Prostate gland (tissue), 2 donors: Measurements from ENCODE around the gene PARP16. TPM values are rescaled to one million over a fixed set of nuclear protein-coding genes. Genes with fewer than 3 reads are reported as not detected.

Source experiments
- DNase-seq: peaks from one replicate; pipeline ENCODE4 v3.0.0-alpha.2; 2019; ENCODE audit warnings: low spot score
- H3K27ac ChIP-seq, 2 donors: fragments of 200-600 bp; sonication (generic); 2 replicates each; pipeline ENCODE4 v1.5.1; 2017 to 2019
- H3K27me3 ChIP-seq: fragments of 200-600 bp; sonication (generic); replicated peaks from 2 replicates; pipeline ENCODE4 v1.5.1; 2019; ENCODE audit not compliant: insufficient read depth
- H3K36me3 ChIP-seq, 2 donors: fragments of 200-600 bp; sonication (generic); 1 replicate in 1 of 2; 2 replicates in 1 of 2; pipeline versions ENCODE4 v1.5.1 to v1.8.1; 2017 to 2019
- H3K4me1 ChIP-seq: fragments of 200-600 bp; sonication (generic); replicated peaks from 2 replicates; pipeline ENCODE4 v1.5.1; 2019
- H3K4me3 ChIP-seq, 2 donors: fragments of 200-600 bp; sonication (generic); 2 replicates each; pipeline ENCODE4 v1.5.1; 2017 to 2019
- H3K9me3 ChIP-seq: fragments of 200-600 bp; sonication (generic); 2 replicates; pipeline ENCODE4 v1.5.1; 2017
- POLR2A ChIP-seq: fragments of 450-650 bp; IDR thresholded peaks from one replicate; pipeline ENCODE4 v1.6.1; 2016; ENCODE audit warnings: antibody characterized with exemption, mild to moderate bottlenecking
- POLR2AphosphoS5 ChIP-seq: sonication (generic); formaldehyde crosslinking; IDR thresholded peaks from one replicate; pipeline ENCODE4 v1.6.1; 2017; ENCODE audit warnings: antibody characterized with exemption
- whole genome bisulfite sequencing: methylation state at CpG from one replicate; pipeline ENCODE4 v1.1.5; 2018; 5-methylcytosine and 5-hydroxymethylcytosine counted together
- intact Hi-C: fragments of 100-400 bp; cut with DNase I; formaldehyde crosslinking; loops from one replicate; pipeline ENCODE4 v1.14.2; 2022
- total RNA-seq, 2 donors: library from RNA; depleted of rRNA; stranded (reverse); fragments of >200 nt; gene quantifications; one replicate each; pipeline ENCODE4 v1.1.0, GENCODE V29; 2016
- TF ChIP-seq, protein P1 (sequence below), 4 experiments: fragments of 200-600 bp in 2 of 4; fragments of 450-650 bp in 2 of 4; sonication (generic) in 2 of 4; IDR thresholded peaks; 1 replicate in 3 of 4; 2 replicates in 1 of 4; pipeline ENCODE4 v1.5.1; 2016 to 2019; ENCODE audit warnings: antibody characterized with exemption in 4 of 4, mild to moderate bottlenecking in 2 of 4, moderate library complexity in 2 of 4

Gene PARP16
- total RNA-seq, 2 donors from 2014 or later = 13.0 to 17.0 TPM

DNA sequence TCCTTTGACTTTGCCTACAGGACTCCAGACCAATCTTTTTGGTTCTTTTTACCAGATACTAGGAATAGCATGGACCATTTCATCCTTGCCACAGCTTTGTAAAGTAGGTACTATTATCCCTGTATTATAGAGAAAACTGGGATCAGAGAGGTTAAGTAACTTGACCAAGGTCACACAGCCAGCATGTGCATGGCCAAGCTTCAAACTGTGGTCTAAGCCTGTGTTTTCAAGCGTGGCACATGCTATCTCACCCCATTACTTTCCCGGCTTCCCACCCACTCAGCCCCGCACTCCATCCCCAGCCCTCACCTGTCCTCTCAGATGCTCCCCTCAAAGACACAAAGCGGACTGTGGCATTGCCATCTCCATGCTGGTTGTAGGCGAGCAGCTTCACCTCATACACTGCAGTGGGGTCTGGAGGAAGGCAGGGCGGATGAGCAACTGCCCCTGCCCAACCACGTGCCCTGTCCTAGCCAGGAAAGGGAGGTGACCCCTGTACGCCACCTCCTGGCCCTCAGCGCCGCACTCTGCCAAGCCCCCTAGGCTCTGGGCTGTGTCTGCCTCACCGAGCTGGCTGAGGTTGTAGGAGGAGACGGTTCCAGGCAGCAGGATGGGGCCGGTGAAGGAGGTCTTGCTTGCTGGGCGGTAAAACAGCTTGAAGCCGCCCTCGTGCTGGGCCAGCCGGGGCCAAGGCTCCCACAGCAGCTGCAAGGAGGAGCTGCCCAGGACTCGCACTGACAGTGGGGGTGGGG is 43.5 kb upstream of the PARP16 start:
- TF ChIP-seq, protein P1, sequence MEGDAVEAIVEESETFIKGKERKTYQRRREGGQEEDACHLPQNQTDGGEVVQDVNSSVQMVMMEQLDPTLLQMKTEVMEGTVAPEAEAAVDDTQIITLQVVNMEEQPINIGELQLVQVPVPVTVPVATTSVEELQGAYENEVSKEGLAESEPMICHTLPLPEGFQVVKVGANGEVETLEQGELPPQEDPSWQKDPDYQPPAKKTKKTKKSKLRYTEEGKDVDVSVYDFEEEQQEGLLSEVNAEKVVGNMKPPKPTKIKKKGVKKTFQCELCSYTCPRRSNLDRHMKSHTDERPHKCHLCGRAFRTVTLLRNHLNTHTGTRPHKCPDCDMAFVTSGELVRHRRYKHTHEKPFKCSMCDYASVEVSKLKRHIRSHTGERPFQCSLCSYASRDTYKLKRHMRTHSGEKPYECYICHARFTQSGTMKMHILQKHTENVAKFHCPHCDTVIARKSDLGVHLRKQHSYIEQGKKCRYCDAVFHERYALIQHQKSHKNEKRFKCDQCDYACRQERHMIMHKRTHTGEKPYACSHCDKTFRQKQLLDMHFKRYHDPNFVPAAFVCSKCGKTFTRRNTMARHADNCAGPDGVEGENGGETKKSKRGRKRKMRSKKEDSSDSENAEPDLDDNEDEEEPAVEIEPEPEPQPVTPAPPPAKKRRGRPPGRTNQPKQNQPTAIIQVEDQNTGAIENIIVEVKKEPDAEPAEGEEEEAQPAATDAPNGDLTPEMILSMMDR (IDR thresholded peaks at IDR 0.05) = no peak
- TF ChIP-seq POLR2AphosphoS5 = no peak
- no peak for TF ChIP-seq POLR2A
- Histone ChIP-seq H3K4me3 (no peak overlapping the region), H3K4me1 (no peaks in the 10 kb centered on the region), H3K9me3 (no peaks in the 10 kb centered on the region), H3K27me3 (no peaks in the 10 kb centered on the region), H3K27ac (no peak overlapping the region), H3K36me3 (no peaks in the 10 kb centered on the region)
- WGBS = 89% methylated on average over 18 of the region's 18 CpGs
- DNase-seq = no peak
- intact Hi-C loops = no loop called here

DNA sequence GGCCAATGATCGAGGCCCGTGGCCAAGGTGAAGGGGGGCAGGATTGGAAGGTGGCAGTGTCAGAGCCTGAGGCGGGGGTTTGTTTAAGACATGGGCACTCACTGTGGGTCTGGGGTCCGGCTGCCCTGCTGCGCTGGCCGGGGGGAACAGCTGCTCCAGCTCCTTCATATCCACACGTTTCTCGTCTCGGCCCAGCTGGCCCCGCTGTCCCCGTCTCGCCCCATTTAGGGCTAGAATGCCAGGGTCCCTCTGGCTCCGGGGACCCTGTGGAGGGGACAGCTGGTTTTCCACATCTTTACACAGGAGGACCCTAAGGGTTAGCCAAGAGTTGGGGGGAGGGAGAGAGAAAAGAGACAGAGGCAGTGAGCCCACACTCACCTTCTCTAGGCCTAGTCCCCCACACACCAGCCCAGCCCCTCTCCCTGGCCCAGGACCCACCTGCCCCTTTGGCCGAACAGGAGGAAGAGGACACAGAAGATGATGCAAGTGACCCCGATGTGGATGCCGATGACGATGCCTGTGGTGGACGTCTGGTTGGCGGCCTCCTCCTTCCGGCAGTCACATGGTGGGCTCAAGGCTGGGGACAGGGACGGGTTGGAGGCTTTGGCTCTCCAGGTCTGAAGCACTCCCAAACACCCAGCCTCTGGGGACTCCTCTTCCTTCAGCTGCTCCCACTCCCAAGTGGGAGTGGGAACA is 42.8 kb upstream of the PARP16 start:
- Histone ChIP-seq H3K27me3 (no peaks in the 10 kb centered on the region), H3K4me3 (no peak overlapping the region), H3K27ac (no peak overlapping the region), H3K9me3 (no peaks in the 10 kb centered on the region), H3K36me3 (no peaks in the 10 kb centered on the region), H3K4me1 (no peaks in the 10 kb centered on the region)
- no peak for DNase-seq
- TF ChIP-seq, protein P1 (IDR thresholded peaks at IDR 0.05) = no peak
- TF ChIP-seq POLR2A (no peak), POLR2AphosphoS5 (no peak)
- 92% methylated on average over 21 of the region's 21 CpGs for WGBS
- intact Hi-C loops = no loop called here

DNA sequence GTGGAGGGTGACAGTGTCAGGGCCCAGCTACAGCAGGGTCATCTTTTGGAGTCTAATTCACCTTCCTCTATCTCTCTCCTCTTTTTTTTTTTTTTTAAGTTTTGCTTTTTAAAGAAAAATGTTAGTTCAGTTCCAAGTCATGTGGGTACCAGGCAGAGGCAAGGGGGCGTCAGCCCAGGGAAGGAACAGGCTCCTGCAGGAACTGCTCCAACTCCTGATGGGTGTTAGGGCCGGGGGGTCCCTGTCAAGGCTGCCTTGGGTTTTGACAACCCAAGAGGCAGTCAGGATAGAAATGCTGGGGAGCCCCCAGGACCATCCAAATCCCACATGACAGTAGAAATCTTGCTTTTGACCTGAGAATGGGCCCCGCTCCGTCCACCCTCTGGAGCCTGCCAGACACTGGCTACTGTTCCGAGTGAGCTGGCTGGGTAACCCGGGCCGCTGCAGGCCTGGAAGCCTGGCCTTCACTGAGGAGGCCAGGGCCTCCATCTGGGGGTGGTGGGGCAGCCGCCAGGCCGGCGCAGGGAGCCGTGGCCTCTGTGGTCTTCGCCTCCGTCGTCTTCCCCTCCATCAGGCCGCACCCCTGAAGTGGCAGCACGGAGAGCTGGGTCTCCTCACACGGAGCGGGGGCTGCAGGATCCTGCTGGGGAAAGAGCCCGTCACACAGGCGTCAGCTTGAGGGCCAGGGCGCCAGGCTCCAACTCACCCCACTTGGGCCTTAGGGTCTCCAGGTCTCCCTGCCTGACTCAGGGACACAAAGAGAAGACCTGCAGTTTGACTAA is 42.0 kb upstream of the PARP16 start:
- TF ChIP-seq POLR2A (no peak), POLR2AphosphoS5 (no peak)
- TF ChIP-seq, protein P1 (IDR thresholded peaks at IDR 0.05) = no peak
- H3K4me1 ChIP-seq = no peaks in the 10 kb centered on the region
- no peaks in the 10 kb centered on the region for H3K27me3 ChIP-seq
- WGBS = 93% methylated on average over 19 of the region's 21 CpGs
- intact Hi-C loops = no loop called here
- DNase-seq = no peak
- H3K36me3 ChIP-seq = no peaks in the 10 kb centered on the region
- H3K9me3 ChIP-seq = no peaks in the 10 kb centered on the region
- no peak overlapping the region for H3K27ac ChIP-seq
- no peak overlapping the region for H3K4me3 ChIP-seq

DNA sequence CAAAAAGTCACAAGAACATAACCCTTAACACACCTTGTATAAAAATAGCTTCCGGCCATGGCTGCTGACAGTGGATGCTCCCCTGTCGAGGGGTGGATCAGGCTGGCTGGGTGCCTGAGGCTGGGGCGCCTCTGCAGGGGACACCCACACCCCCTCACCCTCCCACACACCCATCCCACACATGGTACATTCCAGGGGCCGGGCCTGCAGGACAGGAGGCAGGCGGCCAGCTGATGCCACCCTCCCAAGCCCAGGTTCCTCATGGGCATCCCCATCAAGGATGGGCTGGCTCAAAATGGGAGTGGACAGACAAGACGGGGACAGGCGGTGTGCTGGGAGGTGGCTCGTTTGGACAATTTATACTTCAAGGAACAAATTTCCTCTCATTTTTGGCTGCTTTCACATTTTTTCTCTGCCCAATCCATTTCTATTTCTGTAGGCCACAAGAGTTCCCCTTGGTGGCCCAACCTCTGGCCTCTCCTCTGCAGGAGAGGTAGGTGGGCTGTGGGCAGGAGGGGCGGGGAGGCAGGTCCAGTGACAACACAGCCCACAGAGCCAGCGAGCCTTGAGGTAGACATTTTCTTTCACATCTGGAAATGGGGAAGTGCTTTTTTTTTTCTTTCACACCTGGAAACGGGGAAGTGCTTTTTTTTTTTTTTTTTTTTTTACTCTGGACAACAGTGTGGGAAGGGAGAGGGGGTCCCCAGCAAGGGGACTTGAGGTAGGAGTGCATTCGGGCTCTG is 41.1 kb upstream of the PARP16 start:
- no peak overlapping the region for H3K4me3 ChIP-seq
- intact Hi-C loops = no loop called here
- no peaks in the 10 kb centered on the region for H3K27me3 ChIP-seq
- no peak for DNase-seq
- 83% methylated on average over 12 of the region's 12 CpGs for WGBS
- H3K9me3 ChIP-seq = no peaks in the 10 kb centered on the region
- no peaks in the 10 kb centered on the region for H3K36me3 ChIP-seq
- H3K4me1 ChIP-seq = no peaks in the 10 kb centered on the region
- no peak for TF ChIP-seq POLR2AphosphoS5
- TF ChIP-seq, protein P1 (IDR thresholded peaks at IDR 0.05) = no peak
- TF ChIP-seq POLR2A = no peak
- H3K27ac ChIP-seq = no peak overlapping the region
